GM18505 (cell line): Measurements from ENCODE around the gene ZNF536.

ENCODE experiments used
- ATAC-seq: cut with Tn5 transposase; IDR thresholded peaks from one replicate; pipeline ENCODE4 v1.9.1; 2021; ENCODE audit not compliant: unreplicated experiment
- POLR2A ChIP-seq: IDR thresholded peaks from 4 replicates; pipeline ENCODE4 v1.6.1; 2011; ENCODE audit warnings: borderline replicate concordance; ENCODE audit not compliant: insufficient read depth, insufficient read length; ENCODE audit errors: extremely low read depth

Gene ZNF536

GRCh38 chr19:30579419-30579818 is 207.2 kb downstream of the ZNF536 start:
- ATAC-seq: no peak
- TF ChIP-seq POLR2A: no peak

GRCh38 chr19:30580673-30581072 is 208.5 kb downstream of the ZNF536 start:
- ATAC-seq: no peak

GRCh38 chr19:30584090-30584489 is 211.9 kb downstream of the ZNF536 start:
- no peak for TF ChIP-seq POLR2A
- ATAC-seq: no peak

More at GRCh38 chr19:30580673-30581072, 208.5 kb downstream of the ZNF536 start:
- no peak for TF ChIP-seq POLR2A

GRCh38 chr19:30587869-30588268 is 215.7 kb downstream of the ZNF536 start:
- no peak for ATAC-seq
- no peak for TF ChIP-seq POLR2A

GRCh38 chr19:30590596-30591229 is 218.5 kb downstream of the ZNF536 start:
- no peak for TF ChIP-seq POLR2A
- ATAC-seq: no peak

- TF ChIP-seq POLR2A: no peak
- no peak for ATAC-seq
These were observed 221.2 kb downstream of the ZNF536 start for GRCh38 chr19:30593356-30593755.

- no peak for ATAC-seq
- no peak for TF ChIP-seq POLR2A
These were observed 222.0 kb downstream of the ZNF536 start for GRCh38 chr19:30593975-30594745.

- no peak for ATAC-seq
- no peak for TF ChIP-seq POLR2A
These were observed 224.1 kb downstream of the ZNF536 start for GRCh38 chr19:30596268-30596667.

- no peak for TF ChIP-seq POLR2A
- ATAC-seq: no peak
These were observed 224.7 kb downstream of the ZNF536 start for GRCh38 chr19:30596813-30597399.

GRCh38 chr19:30598688-30599087 is 226.5 kb downstream of the ZNF536 start:
- TF ChIP-seq POLR2A: no peak
- ATAC-seq: no peak

- no peak for TF ChIP-seq POLR2A
- no peak for ATAC-seq
These were observed 230.6 kb downstream of the ZNF536 start for GRCh38 chr19:30602661-30603350.

GRCh38 chr19:30604657-30605056 is 232.5 kb downstream of the ZNF536 start:
- ATAC-seq: no peak
- no peak for TF ChIP-seq POLR2A

- no peak for ATAC-seq
- TF ChIP-seq POLR2A: no peak
These were observed 233.1 kb downstream of the ZNF536 start for GRCh38 chr19:30605333-30605732.
